Small intestine (tissue), 7 donors: ENCODE measurements around the gene METAP1D. TPM values are rescaled to one million over a fixed set of nuclear protein-coding genes. Genes with fewer than 3 reads are reported as not detected.
"Not testable (repeated sequence)": the region's sequence is repeated elsewhere in the genome, so short reads cannot be mapped to it uniquely, and the experiment has no call there.

Source experiments
- DNase-seq, 2 donors: peaks; one replicate each; pipeline versions ENCODE4 v3.0.0 to v3.0.0-alpha.2; 2013
- FAIRE-seq: peaks from 2 replicates; lab custom pipeline; 2012; peaks lifted over from hg19 to GRCh38; lab: Jason Lieb, UNC
- H3K27ac ChIP-seq, 3 donors: one replicate each; pipeline ENCODE4 v1.5.1; 2013; ENCODE audit warnings: low read length in 2 of 3, mild to moderate bottlenecking in 2 of 3, control low read depth in 1 of 3, inconsistent platforms in 1 of 3, low read depth in 1 of 3, moderate library complexity in 1 of 3
- H3K27me3 ChIP-seq, 3 donors: one replicate each; pipeline ENCODE4 v1.6.1; 2013; ENCODE audit warnings: low read length in 3 of 3, inconsistent platforms in 1 of 3; ENCODE audit not compliant: control insufficient read depth in 3 of 3, insufficient read depth in 3 of 3
- H3K36me3 ChIP-seq, 3 donors: one replicate each; pipeline ENCODE4 v1.6.1; 2013; ENCODE audit warnings: low read length in 3 of 3, inconsistent platforms in 1 of 3, low read depth in 1 of 3, mild to moderate bottlenecking in 1 of 3, moderate library complexity in 1 of 3; ENCODE audit not compliant: control insufficient read depth in 3 of 3, insufficient read depth in 2 of 3
- H3K4me1 ChIP-seq, 3 donors: one replicate each; pipeline ENCODE4 v1.6.1; 2013; ENCODE audit warnings: low read length in 2 of 3, inconsistent platforms in 1 of 3, low read depth in 1 of 3, mild to moderate bottlenecking in 1 of 3, moderate library complexity in 1 of 3; ENCODE audit not compliant: control insufficient read depth in 3 of 3, insufficient read depth in 2 of 3
- H3K4me3 ChIP-seq, 3 donors: one replicate each; pipeline ENCODE4 v1.5.1; 2013; ENCODE audit warnings: low read length in 3 of 3, control low read depth in 1 of 3, inconsistent platforms in 1 of 3, low read depth in 1 of 3, mild to moderate bottlenecking in 1 of 3, moderate library complexity in 1 of 3
- H3K9me3 ChIP-seq, 2 donors: one replicate each; pipeline ENCODE4 v1.6.1; 2013; ENCODE audit warnings: low read depth in 1 of 2, low read length in 1 of 2; ENCODE audit not compliant: control insufficient read depth in 2 of 2, insufficient read depth in 1 of 2
- WGBS, 3 donors: extraction: QIAGEN DNeasy Blood & Tissue Kit; methylation state at CpG; one replicate each; pipeline ENCODE4 v1.1.7; 2013; 5-methylcytosine and 5-hydroxymethylcytosine counted together
- polyA plus RNA-seq, 4 donors: library from polyadenylated mRNA; stranded (reverse) in 3 of 4; unstranded in 1 of 4; fragments of 200-250 nt in 3 of 4; fragments of 120-200 nt in 1 of 4; gene quantifications; one replicate each; pipeline versions ENCODE4 v1.2.1 to v1.2.3, GENCODE V29; 2013
- donor health status: healthy with polysubstance abuse.
- donor health status: control.
- donor health status: control.
- donor health status: Bipolar disorder and iron deficiency.
- donor health status: healthy.

METAP1D gene
- polyA plus RNA-seq, 4 donors, result 0.45 to 8.4 (median 3.0) TPM

- H3K4me3 ChIP-seq, result no peak overlapping the region
- no peak for FAIRE-seq
- H3K4me1 ChIP-seq, result peaks cover 0 to 13% (median 0%) of the 10 kb centered on the region in 3 donors
- no peak overlapping the region for H3K27ac ChIP-seq
- H3K27me3 ChIP-seq, result peaks cover 3 to 75% (median 36%) of the 10 kb centered on the region in 3 donors
- no peak for DNase-seq
- H3K36me3 ChIP-seq, result no peaks in the 10 kb centered on the region
- no peaks in the 10 kb centered on the region for H3K9me3 ChIP-seq
- WGBS, 3 donors, result 41 to 65% (median 58%) methylated on average over 29 of the region's 29 CpGs
These were observed 109.7 kb downstream of the METAP1D start for GRCh38 chr2:172109256-172109987.

GRCh38 chr2:172109988-172110811, 110.4 kb downstream of the METAP1D start:
- Histone ChIP-seq H3K36me3 (no peaks in the 10 kb centered on the region), H3K27ac (no peak overlapping the region), H3K4me1 (peaks cover 0 to 13% (median 0%) of the 10 kb centered on the region in 3 donors), H3K4me3 (no peak overlapping the region), H3K27me3 (peaks cover 3 to 72% (median 36%) of the 10 kb centered on the region in 3 donors), H3K9me3 (no peaks in the 10 kb centered on the region)
- no peak for FAIRE-seq
- DNase-seq, result peak; percentile 46 to 61
- WGBS, 3 donors, result 40 to 56% (median 52%) methylated on average over 31 of the region's 31 CpGs

- FAIRE-seq (no peak), DNase-seq (peak in 1 of 2 donors; percentile 4)
- H3K27ac ChIP-seq, result no peak overlapping the region
- H3K27me3 ChIP-seq, result peaks cover 0 to 47% (median 5%) of the 10 kb centered on the region in 3 donors
- no peak overlapping the region for H3K4me3 ChIP-seq
- H3K36me3 ChIP-seq, result no peaks in the 10 kb centered on the region
- 41 to 58% (median 49%) methylated on average over 2 of the region's 2 CpGs for WGBS, 3 donors
- no peaks in the 10 kb centered on the region for H3K4me1 ChIP-seq
- no peaks in the 10 kb centered on the region for H3K9me3 ChIP-seq
These were observed 113.9 kb downstream of the METAP1D start for GRCh38 chr2:172113617-172114016.

GRCh38 chr2:172114176-172114575, 114.4 kb downstream of the METAP1D start:
- 85 to 91% (median 86%) methylated on average over 6 of the region's 6 CpGs for WGBS, 3 donors
- not testable (repeated sequence) for H3K4me3 ChIP-seq, H3K9me3 ChIP-seq, H3K4me1 ChIP-seq, DNase-seq, H3K36me3 ChIP-seq, H3K27ac ChIP-seq, FAIRE-seq
- peaks cover 0 to 42% (median 3%) of the 10 kb centered on the region in 3 donors for H3K27me3 ChIP-seq

- Histone ChIP-seq H3K36me3 (no peaks in the 10 kb centered on the region), H3K4me1 (no peaks in the 10 kb centered on the region), H3K9me3 (no peaks in the 10 kb centered on the region), H3K4me3 (no peak overlapping the region), H3K27ac (no peak overlapping the region), H3K27me3 (peaks cover 0 to 38% (median 3%) of the 10 kb centered on the region in 3 donors)
- no peak for DNase-seq
- FAIRE-seq, result no peak
- WGBS, 3 donors, result 38 to 65% (median 56%) methylated on average over 3 of the region's 3 CpGs
These were observed 114.8 kb downstream of the METAP1D start for GRCh38 chr2:172114579-172114978.

- no peak overlapping the region for H3K27ac ChIP-seq
- no peaks in the 10 kb centered on the region for H3K9me3 ChIP-seq
- no peak for DNase-seq
- H3K4me1 ChIP-seq, result no peaks in the 10 kb centered on the region
- no peak for FAIRE-seq
- peaks cover 0 to 32% (median 0%) of the 10 kb centered on the region in 3 donors for H3K27me3 ChIP-seq
- H3K4me3 ChIP-seq, result no peak overlapping the region
- WGBS, 3 donors, result 78 to 83% (median 80%) methylated on average over 5 of the region's 5 CpGs
- H3K36me3 ChIP-seq, result no peaks in the 10 kb centered on the region
These were observed 116.4 kb downstream of the METAP1D start for GRCh38 chr2:172116107-172116506.

GRCh38 chr2:172119089-172119488, 119.3 kb downstream of the METAP1D start:
- no peak overlapping the region for H3K27ac ChIP-seq
- H3K36me3 ChIP-seq, result no peaks in the 10 kb centered on the region
- no peaks in the 10 kb centered on the region for H3K9me3 ChIP-seq
- DNase-seq (no peak), FAIRE-seq (no peak)
- peaks cover 0 to 19% (median 0%) of the 10 kb centered on the region in 3 donors for H3K27me3 ChIP-seq
- no peaks in the 10 kb centered on the region for H3K4me1 ChIP-seq
- H3K4me3 ChIP-seq, result no peak overlapping the region

- Histone ChIP-seq H3K4me3 (no peak overlapping the region), H3K27ac (no peak overlapping the region), H3K9me3 (no peaks in the 10 kb centered on the region), H3K27me3 (peaks cover 0 to 16% (median 0%) of the 10 kb centered on the region in 3 donors), H3K4me1 (no peaks in the 10 kb centered on the region), H3K36me3 (no peaks in the 10 kb centered on the region)
- FAIRE-seq (no peak), DNase-seq (no peak)
- 50 to 52% (median 51%) methylated on average over 2 of the region's 2 CpGs for WGBS, 3 donors
These were observed 120.4 kb downstream of the METAP1D start for GRCh38 chr2:172120118-172120517.
